ENCODE results near the gene LRRC7.
A peak's percentile ranks its signal among the peaks of the same experiment; 100 is the strongest.

The LRRC7 gene

DNA sequence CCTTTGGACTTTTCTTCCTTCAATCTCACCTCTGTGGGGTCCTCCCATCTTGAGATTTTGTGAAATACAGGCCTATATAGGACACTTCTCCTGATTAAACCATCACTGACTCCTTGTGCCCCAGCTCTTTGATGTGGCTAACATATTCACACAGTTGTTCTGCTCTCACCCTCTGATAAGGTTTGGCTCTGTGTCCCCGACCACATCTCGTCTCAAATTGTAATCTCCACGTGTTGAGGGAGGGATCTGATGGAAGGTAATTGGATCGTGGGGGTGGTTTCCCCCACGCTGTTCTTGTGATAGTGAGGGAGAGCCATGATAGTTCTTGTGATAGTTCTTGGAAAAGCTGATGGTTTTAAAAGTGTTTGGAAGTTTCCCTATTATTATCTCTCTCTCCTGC is 19.7 kb downstream of the LRRC7 start:
- Histone ChIP-seq H3K79me2 (ENCODE audit: control insufficient read depth, insufficient read depth, low read length, unreplicated experiment) (no peaks in the 10 kb centered on the region), H3K27ac (ENCODE audit: low read depth, low read length) (no peak overlapping the region), H3K4me3 (ENCODE audit: low read depth, low read length) (no peak overlapping the region), H3K36me3 (ENCODE audit: insufficient read depth, low read length) (no peaks in the 10 kb centered on the region), H3K27me3 (ENCODE audit: insufficient read depth, low read length) (no peaks in the 10 kb centered on the region), H2AFZ (ENCODE audit: low read length, unreplicated experiment) (no peak overlapping the region), H3K4me1 (ENCODE audit: control insufficient read depth, insufficient read depth, low read length, unreplicated experiment) (no peaks in the 10 kb centered on the region)

DNA sequence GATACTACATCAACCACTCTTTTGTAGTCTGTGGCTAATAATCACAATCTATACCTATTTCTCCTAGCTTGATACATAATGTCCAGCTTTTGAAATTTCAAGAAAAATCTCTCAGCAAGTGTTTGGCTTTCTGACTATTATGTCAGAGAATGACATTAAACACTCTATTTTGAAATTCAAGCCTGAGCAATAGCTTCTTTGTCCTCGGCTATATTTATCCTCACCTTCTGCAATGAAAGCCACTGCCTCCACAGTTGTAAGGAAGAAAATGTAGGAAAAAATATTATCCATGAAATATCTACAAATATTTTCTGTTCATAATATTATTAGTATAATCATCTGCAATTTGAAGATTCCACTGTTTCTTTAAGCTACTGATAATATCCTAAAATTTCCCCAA is 22.1 kb downstream of the LRRC7 start:
- H3K36me3 ChIP-seq (ENCODE audit: insufficient read depth, low read length) = no peaks in the 10 kb centered on the region
- H3K4me1 ChIP-seq (ENCODE audit: control insufficient read depth, insufficient read depth, low read length, unreplicated experiment) = no peaks in the 10 kb centered on the region
- H3K27ac ChIP-seq (ENCODE audit: low read depth, low read length) = no peak overlapping the region
- no peaks in the 10 kb centered on the region for H3K79me2 ChIP-seq (ENCODE audit: control insufficient read depth, insufficient read depth, low read length, unreplicated experiment)
- H3K4me3 ChIP-seq (ENCODE audit: low read depth, low read length) = no peak overlapping the region
- H3K27me3 ChIP-seq (ENCODE audit: insufficient read depth, low read length) = peaks cover 11% of the 10 kb centered on the region; the same call in 1 of the 2 replicates
- H2AFZ ChIP-seq (ENCODE audit: low read length, unreplicated experiment) = no peak overlapping the region

DNA sequence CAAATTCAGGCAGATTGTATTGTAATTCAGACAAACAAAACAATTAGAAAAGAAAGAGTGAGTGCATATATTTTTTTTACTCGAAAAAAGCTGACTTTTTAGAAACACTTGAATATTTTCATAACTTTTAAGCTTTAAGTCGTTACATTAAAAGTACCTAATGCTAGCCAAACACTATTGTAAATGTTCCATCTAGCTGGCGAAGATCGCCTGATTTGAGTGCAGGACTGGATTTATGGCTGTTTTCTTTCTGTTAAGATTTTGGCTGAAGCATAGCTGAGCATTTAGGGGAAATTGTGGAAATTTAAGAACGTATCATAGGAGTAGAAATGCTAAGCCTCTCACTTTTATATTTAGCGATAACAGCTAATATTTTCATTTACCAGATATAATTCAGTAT is 24.6 kb downstream of the LRRC7 start:
- H2AFZ ChIP-seq (ENCODE audit: low read length, unreplicated experiment) = no peak overlapping the region
- H3K27me3 ChIP-seq (ENCODE audit: insufficient read depth, low read length) = peaks cover 16% of the 10 kb centered on the region; the same call in 1 of the 2 replicates
- no peaks in the 10 kb centered on the region for H3K36me3 ChIP-seq (ENCODE audit: insufficient read depth, low read length)
- H3K79me2 ChIP-seq (ENCODE audit: control insufficient read depth, insufficient read depth, low read length, unreplicated experiment) = no peaks in the 10 kb centered on the region
- no peak overlapping the region for H3K4me3 ChIP-seq (ENCODE audit: low read depth, low read length)
- no peak overlapping the region for H3K27ac ChIP-seq (ENCODE audit: low read depth, low read length)
- H3K4me1 ChIP-seq (ENCODE audit: control insufficient read depth, insufficient read depth, low read length, unreplicated experiment) = no peaks in the 10 kb centered on the region

DNA sequence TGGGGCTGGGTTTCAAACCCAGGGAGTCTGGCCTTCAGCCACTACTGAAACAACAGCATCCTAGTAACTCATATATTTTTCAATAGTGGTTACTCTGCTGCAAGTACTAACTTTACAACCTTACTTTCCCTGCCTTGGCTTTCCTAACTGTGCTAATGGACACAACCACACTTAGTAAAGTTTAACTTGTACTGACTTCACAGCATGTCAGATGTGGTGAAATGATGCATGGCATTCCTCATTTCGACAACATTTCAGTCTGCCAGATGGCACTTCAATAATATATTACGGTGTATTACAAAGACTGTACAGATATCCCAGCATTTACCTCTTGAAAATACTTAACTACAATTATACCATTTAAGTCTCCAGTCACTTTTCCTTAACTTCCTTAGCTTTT is 27.8 kb downstream of the LRRC7 start:
- Histone ChIP-seq H3K27me3 (ENCODE audit: insufficient read depth, low read length) (peaks cover 16% of the 10 kb centered on the region; the same call in 1 of the 2 replicates), H3K27ac (ENCODE audit: low read depth, low read length) (no peak overlapping the region), H3K4me3 (ENCODE audit: low read depth, low read length) (no peak overlapping the region), H3K4me1 (ENCODE audit: control insufficient read depth, insufficient read depth, low read length, unreplicated experiment) (no peaks in the 10 kb centered on the region), H2AFZ (ENCODE audit: low read length, unreplicated experiment) (no peak overlapping the region), H3K36me3 (ENCODE audit: insufficient read depth, low read length) (no peaks in the 10 kb centered on the region), H3K79me2 (ENCODE audit: control insufficient read depth, insufficient read depth, low read length, unreplicated experiment) (no peaks in the 10 kb centered on the region)

DNA sequence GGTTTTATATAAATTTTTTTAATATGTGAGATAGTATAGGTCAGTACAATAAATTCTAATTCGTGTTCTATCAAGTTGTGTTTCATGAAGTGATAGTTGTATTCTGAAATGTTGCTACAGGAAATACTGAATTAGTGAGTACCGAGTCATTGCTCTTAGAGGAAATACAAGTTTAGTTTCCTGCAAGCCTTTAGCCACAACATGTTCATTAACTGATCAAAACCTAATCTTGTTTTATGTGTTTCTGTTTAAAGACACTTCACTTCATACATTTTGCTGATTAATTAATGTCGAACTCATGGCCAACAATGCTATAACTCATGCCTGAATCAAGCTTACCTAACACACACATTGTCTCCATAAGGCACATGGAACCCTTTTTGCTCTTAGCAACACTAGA is 43.6 kb downstream of the LRRC7 start:
- no peaks in the 10 kb centered on the region for H3K36me3 ChIP-seq (ENCODE audit: insufficient read depth, low read length)
- peaks cover 9% of the 10 kb centered on the region for H3K4me1 ChIP-seq (ENCODE audit: control insufficient read depth, insufficient read depth, low read length, unreplicated experiment)
- H3K27me3 ChIP-seq (ENCODE audit: insufficient read depth, low read length) = no peaks in the 10 kb centered on the region
- no peak overlapping the region for H3K4me3 ChIP-seq (ENCODE audit: low read depth, low read length)
- no peak overlapping the region for H2AFZ ChIP-seq (ENCODE audit: low read length, unreplicated experiment)
- H3K27ac ChIP-seq (ENCODE audit: low read depth, low read length) = no peak overlapping the region
- H3K79me2 ChIP-seq (ENCODE audit: control insufficient read depth, insufficient read depth, low read length, unreplicated experiment) = no peaks in the 10 kb centered on the region

DNA sequence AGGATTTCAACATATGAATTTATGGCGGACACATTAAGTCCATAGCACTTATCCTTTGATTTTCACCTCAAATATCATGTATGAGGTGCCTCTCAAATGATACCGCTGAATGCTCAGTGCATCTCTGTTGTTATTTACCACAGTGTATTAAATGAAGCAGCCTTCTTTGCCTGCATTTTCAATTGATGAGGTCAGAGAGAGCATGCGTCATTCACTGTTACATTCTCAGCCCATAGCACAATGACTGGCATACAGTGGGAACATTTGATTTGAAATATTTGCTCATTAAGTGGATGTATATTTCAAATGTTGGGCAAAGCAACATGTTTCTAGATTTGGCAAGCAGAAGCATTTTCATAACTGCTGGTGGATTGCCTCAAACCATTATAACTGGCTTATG is 45.7 kb downstream of the LRRC7 start:
- Histone ChIP-seq H3K4me1 (ENCODE audit: control insufficient read depth, insufficient read depth, low read length, unreplicated experiment) (peaks cover 9% of the 10 kb centered on the region), H3K27ac (ENCODE audit: low read depth, low read length) (no peak overlapping the region), H3K36me3 (ENCODE audit: insufficient read depth, low read length) (no peaks in the 10 kb centered on the region), H3K4me3 (ENCODE audit: low read depth, low read length) (no peak overlapping the region), H3K79me2 (ENCODE audit: control insufficient read depth, insufficient read depth, low read length, unreplicated experiment) (no peaks in the 10 kb centered on the region), H2AFZ (ENCODE audit: low read length, unreplicated experiment) (no peak overlapping the region), H3K27me3 (ENCODE audit: insufficient read depth, low read length) (no peaks in the 10 kb centered on the region)

DNA sequence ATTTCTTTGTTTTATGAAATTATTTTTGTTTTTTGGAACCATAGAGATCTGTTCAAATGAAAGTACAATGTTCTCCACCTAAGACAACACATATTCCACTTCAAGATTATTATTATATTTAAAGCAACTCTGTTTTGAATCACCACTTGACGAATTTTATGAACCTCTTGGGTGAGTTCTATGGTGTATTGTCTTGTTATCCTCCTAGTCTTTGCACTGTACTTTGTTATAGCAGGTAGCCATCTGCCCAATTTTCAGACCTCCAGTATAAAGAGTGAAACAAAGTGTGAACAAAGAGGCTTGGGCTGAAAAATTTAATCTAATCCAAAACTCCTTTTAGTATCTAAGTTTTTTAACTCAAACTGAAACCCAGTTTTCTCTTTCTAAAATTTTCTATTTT is 71.0 kb downstream of the LRRC7 start:
- Histone ChIP-seq H3K79me2 (ENCODE audit: control insufficient read depth, insufficient read depth, low read length, unreplicated experiment) (no peaks in the 10 kb centered on the region), H3K27me3 (ENCODE audit: insufficient read depth, low read length) (no peaks in the 10 kb centered on the region), H3K27ac (ENCODE audit: low read depth, low read length) (no peak overlapping the region), H3K4me3 (ENCODE audit: low read depth, low read length) (no peak overlapping the region), H2AFZ (ENCODE audit: low read length, unreplicated experiment) (no peak overlapping the region), H3K4me1 (ENCODE audit: control insufficient read depth, insufficient read depth, low read length, unreplicated experiment) (peaks cover 3% of the 10 kb centered on the region), H3K36me3 (ENCODE audit: insufficient read depth, low read length) (no peaks in the 10 kb centered on the region)

DNA sequence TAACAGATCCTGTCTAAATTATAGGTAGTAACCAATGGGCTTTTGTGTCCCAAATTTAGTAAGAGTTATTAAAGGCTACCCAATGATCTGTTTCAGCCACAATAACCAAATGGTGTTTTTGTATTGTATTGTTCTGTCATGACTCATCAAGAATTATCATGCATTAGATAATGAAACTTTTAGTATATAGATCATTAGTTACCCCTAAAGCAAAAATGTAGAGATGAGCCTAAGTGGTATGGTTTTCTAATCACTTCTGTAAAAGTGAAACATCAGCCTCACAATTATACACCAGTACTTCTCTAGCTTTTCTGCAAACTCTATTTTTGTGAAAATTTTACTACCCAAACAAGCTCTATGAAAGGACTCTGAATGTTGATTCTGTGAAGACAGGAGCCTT is 71.4 kb downstream of the LRRC7 start:
- no peaks in the 10 kb centered on the region for H3K27me3 ChIP-seq (ENCODE audit: insufficient read depth, low read length)
- peak overlapping the region; percentile 17 for H2AFZ ChIP-seq (ENCODE audit: low read length, unreplicated experiment)
- peaks cover 3% of the 10 kb centered on the region for H3K4me1 ChIP-seq (ENCODE audit: control insufficient read depth, insufficient read depth, low read length, unreplicated experiment)
- H3K36me3 ChIP-seq (ENCODE audit: insufficient read depth, low read length) = no peaks in the 10 kb centered on the region
- no peak overlapping the region for H3K27ac ChIP-seq (ENCODE audit: low read depth, low read length)
- no peaks in the 10 kb centered on the region for H3K79me2 ChIP-seq (ENCODE audit: control insufficient read depth, insufficient read depth, low read length, unreplicated experiment)
- no peak overlapping the region for H3K4me3 ChIP-seq (ENCODE audit: low read depth, low read length)

DNA sequence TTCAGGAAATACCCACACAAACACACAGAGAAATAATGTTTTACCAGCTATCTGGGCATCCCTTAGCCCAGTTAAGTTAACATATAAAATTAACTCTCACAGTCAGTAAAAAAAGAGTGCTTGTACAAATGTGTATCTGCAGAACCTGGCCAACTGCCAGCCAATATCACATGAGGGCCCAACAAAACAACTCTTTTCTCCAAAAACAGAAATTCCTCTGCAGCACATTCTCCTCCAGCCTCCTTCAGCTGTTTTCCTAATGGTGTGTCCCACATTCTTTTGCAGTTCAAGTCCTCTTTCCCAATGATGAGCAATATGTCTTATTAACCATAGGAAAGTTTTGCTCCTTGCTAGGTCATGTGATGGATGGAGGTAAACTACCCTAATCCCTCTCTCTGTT is 75.5 kb downstream of the LRRC7 start:
- Histone ChIP-seq H3K36me3 (ENCODE audit: insufficient read depth, low read length) (no peaks in the 10 kb centered on the region), H3K27me3 (ENCODE audit: insufficient read depth, low read length) (no peaks in the 10 kb centered on the region), H2AFZ (ENCODE audit: low read length, unreplicated experiment) (no peak overlapping the region), H3K79me2 (ENCODE audit: control insufficient read depth, insufficient read depth, low read length, unreplicated experiment) (no peaks in the 10 kb centered on the region), H3K27ac (ENCODE audit: low read depth, low read length) (no peak overlapping the region), H3K4me3 (ENCODE audit: low read depth, low read length) (no peak overlapping the region), H3K4me1 (ENCODE audit: control insufficient read depth, insufficient read depth, low read length, unreplicated experiment) (peaks cover 3% of the 10 kb centered on the region)

DNA sequence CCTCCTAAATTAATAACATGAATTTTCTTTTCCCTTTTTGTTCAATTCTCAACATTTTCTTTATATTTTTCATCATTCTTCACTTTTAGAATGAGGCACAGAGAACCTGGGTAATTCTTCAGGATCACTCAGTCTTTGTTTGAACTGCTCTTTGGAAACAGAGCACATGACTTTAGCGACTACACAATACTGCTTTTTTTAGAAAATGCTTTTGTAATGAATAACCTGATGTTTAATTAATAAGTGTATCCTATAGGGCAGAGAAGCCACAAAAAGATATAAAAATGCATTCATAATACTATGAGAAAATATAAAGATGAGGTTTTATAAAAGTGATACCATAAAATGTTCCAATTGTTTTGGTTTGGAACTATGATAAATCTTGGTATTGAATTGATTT is 77.8 kb downstream of the LRRC7 start:
- Histone ChIP-seq H3K4me1 (ENCODE audit: control insufficient read depth, insufficient read depth, low read length, unreplicated experiment) (no peaks in the 10 kb centered on the region), H3K79me2 (ENCODE audit: control insufficient read depth, insufficient read depth, low read length, unreplicated experiment) (no peaks in the 10 kb centered on the region), H3K27ac (ENCODE audit: low read depth, low read length) (no peak overlapping the region), H3K4me3 (ENCODE audit: low read depth, low read length) (no peak overlapping the region), H3K36me3 (ENCODE audit: insufficient read depth, low read length) (no peaks in the 10 kb centered on the region), H2AFZ (ENCODE audit: low read length, unreplicated experiment) (no peak overlapping the region), H3K27me3 (ENCODE audit: insufficient read depth, low read length) (no peaks in the 10 kb centered on the region)

DNA sequence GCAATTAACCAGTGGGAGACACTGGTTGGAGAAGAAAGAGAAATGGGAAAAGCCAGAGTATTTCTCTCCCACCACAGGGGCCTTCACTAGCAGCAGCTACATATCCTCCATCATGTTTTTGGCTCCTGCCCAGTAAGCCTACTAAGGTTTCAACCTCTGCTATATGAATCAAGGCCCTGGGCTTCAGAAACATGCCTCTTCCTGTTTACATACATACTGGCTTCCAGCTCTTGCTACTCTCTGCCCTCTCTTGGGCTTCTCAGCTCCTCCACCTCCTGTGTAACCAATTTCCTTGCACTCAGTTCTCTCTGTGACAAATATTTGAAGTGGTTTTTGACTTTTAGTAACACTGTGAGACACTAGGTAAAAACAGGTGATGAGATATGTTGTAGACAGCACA is 80.8 kb downstream of the LRRC7 start:
- Histone ChIP-seq H3K36me3 (ENCODE audit: insufficient read depth, low read length) (no peaks in the 10 kb centered on the region), H3K27ac (ENCODE audit: low read depth, low read length) (no peak overlapping the region), H3K4me3 (ENCODE audit: low read depth, low read length) (no peak overlapping the region), H2AFZ (ENCODE audit: low read length, unreplicated experiment) (peak overlapping the region; percentile 21), H3K4me1 (ENCODE audit: control insufficient read depth, insufficient read depth, low read length, unreplicated experiment) (no peaks in the 10 kb centered on the region), H3K27me3 (ENCODE audit: insufficient read depth, low read length) (no peaks in the 10 kb centered on the region), H3K79me2 (ENCODE audit: control insufficient read depth, insufficient read depth, low read length, unreplicated experiment) (no peaks in the 10 kb centered on the region)

All from ACC112 (cell line).